AG04450 (cell line): ENCODE measurements around the gene C16orf95. TPM values are rescaled to one million over a fixed set of nuclear protein-coding genes. Genes with fewer than 3 reads are reported as not detected.
"Not testable (repeated sequence)": the region's sequence is repeated elsewhere in the genome, so short reads cannot be mapped to it uniquely, and the experiment has no call there.

ENCODE experiments used
- CTCF ChIA-PET: fragments of 300-600, 350-600 bp; formaldehyde crosslinking; extraction: SDS; loops from one replicate; lab custom pipeline; 2022; ENCODE audit warnings: antibody characterized with exemption, inconsistent platforms; lab: Charles Lee
- POLR2A ChIA-PET: fragments of 350-600 bp; formaldehyde crosslinking; extraction: SDS; loops from one replicate; lab custom pipeline; 2021; ENCODE audit warnings: antibody characterized with exemption, inconsistent platforms; lab: Yijun Ruan, JAX
- DNase-seq: peaks from one replicate; pipeline ENCODE4 v3.0.0-alpha.2; 2011; ENCODE audit warnings: low read depth, low spot score
- H3K27ac ChIP-seq: one replicate; pipeline ENCODE4 v1.5.1; 2012; ENCODE audit warnings: low read depth, low read length, control low read depth
- H3K27me3 ChIP-seq: one replicate; pipeline ENCODE4 v1.6.0; 2012; ENCODE audit warnings: low read length; ENCODE audit not compliant: control insufficient read depth, insufficient read depth
- H3K4me3 ChIP-seq: 2 replicates; pipeline ENCODE4 v1.5.1; 2011; ENCODE audit warnings: mild to moderate bottlenecking, low read depth, low read length, control low read depth
- H3K9me3 ChIP-seq: 2 replicates; pipeline ENCODE4 v1.5.1; 2012; ENCODE audit warnings: low read length; ENCODE audit not compliant: control insufficient read depth, insufficient read depth
- polyA plus RNA-seq: library from polyadenylated mRNA; depleted of rRNA; stranded (reverse); fragments of >200 nt; gene quantifications from 2 replicates; pipeline ENCODE4 v1.2.3, GENCODE V29; 2011
- TF ChIP-seq, protein P1 (sequence below): IDR thresholded peaks from 2 replicates; pipeline ENCODE4 v1.5.1; 2011; ENCODE audit warnings: low read depth, low read length, control low read depth, inconsistent platforms

Gene C16orf95
- polyA plus RNA-seq, 1 experiment, result 2.0 TPM

DNA sequence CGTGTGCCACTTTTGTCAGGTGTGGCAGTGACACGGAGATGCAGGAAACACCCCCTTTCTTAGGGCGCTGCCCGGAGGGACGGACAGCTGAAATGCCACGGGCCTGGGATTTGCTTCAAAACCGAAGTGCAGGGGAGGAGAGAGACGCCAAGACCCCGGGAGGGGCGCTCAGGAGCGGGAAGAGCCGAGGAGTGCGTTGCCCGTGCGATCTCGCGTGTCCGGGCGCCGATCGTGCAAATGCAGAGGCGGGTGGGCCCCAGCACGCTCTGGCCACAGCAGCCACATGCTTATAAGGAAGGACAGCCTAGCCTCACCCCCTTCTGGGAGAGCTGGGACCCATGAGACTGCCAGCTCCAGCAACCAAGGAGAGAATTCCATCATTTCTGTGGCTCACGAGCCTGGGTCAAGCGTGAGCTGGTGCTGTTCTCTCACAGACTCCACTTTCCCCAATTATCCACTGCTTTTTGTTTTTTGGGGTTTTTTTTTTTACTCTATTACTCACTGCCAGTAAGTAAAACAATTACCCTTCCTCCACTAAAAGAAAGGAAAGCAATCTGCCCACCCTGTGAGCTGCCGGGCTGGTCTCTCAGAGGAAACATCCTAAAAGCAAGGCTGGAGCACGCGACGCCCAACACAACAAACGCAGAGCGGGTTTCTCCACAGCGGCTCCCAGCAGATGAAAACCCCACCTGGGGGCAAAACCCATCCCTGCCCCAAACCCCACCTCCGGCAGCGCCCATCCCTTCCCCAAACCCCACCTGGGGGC lies 27.2 kb upstream of the C16orf95 start:
- Histone ChIP-seq H3K27ac (no peak overlapping the region), H3K4me3 (no peak overlapping the region), H3K27me3 (no peaks in the 10 kb centered on the region), H3K9me3 (no peaks in the 10 kb centered on the region; the same call in 1 of the 2 replicates)
- ChIA-PET POLR2A (no interaction called here), CTCF (interaction anchor here (0.5 kb wide), 1 partner anchor 20 kb away, joined by 3 read pairs; no protein-coding TSS in a partner anchor)
- TF ChIP-seq, protein P1, sequence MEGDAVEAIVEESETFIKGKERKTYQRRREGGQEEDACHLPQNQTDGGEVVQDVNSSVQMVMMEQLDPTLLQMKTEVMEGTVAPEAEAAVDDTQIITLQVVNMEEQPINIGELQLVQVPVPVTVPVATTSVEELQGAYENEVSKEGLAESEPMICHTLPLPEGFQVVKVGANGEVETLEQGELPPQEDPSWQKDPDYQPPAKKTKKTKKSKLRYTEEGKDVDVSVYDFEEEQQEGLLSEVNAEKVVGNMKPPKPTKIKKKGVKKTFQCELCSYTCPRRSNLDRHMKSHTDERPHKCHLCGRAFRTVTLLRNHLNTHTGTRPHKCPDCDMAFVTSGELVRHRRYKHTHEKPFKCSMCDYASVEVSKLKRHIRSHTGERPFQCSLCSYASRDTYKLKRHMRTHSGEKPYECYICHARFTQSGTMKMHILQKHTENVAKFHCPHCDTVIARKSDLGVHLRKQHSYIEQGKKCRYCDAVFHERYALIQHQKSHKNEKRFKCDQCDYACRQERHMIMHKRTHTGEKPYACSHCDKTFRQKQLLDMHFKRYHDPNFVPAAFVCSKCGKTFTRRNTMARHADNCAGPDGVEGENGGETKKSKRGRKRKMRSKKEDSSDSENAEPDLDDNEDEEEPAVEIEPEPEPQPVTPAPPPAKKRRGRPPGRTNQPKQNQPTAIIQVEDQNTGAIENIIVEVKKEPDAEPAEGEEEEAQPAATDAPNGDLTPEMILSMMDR, result no peak
- DNase-seq, result no peak

DNA sequence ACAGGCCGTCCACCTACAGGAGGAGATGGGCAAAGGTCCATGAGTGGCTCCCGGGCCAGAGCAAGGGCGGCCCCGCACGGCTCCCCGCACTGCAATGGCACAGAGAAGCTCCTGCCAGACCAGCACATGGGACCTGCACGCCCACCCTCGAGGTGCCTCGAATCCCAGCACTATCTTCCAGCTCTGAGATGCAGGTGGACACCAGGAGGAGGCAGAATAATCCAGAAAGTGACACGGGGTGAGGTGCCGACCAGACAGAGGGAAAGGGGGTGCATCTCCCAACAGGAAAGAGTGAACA lies 26.5 kb upstream of the C16orf95 start:
- DNase-seq, result no peak
- CTCF ChIA-PET, result no interaction called here
- POLR2A ChIA-PET, result no interaction called here
- no peak overlapping the region for H3K27ac ChIP-seq
- no peaks in the 10 kb centered on the region for H3K27me3 ChIP-seq
- no peaks in the 10 kb centered on the region; the same call in 1 of the 2 replicates for H3K9me3 ChIP-seq
- no peak overlapping the region for H3K4me3 ChIP-seq
- TF ChIP-seq, protein P1, result no peak

DNA sequence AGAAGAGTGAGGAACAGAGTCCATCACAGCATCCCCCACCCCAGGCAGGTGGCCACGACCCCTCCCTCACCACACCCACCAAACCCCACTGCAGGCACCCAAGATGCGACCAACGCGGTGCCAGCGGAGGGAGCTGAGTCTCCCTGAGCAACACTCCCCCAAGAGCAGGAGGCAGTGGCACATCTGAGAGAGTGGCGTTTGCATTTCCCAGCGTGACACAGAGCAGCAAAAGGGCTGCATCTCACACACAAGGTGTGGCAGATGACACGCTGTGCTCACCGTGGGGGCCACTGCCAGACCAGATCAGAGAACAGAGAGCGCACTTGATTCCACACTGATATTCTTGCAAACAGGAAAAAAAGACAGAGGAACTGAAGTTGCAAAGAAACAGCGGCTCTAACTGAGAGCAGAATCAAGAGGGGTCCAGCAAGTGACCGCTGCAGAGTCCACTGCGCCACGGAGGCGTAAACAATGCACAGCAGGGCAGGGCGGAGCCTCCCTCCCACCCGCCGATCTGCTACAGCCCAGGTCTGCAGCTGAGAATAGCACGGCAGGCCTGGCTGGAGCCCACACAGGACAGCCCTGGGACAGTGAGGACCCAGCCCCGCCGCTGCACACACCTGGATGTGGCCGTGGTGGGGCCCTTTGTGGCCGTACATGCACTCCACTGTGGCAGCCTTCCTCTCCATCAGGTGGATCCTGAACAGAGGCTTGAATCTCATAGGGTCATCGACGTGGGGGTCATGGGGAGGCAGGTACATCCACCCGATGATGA lies 26.0 kb upstream of the C16orf95 start:
- no peak for DNase-seq
- ChIA-PET POLR2A (no interaction called here), CTCF (no interaction called here)

DNA sequence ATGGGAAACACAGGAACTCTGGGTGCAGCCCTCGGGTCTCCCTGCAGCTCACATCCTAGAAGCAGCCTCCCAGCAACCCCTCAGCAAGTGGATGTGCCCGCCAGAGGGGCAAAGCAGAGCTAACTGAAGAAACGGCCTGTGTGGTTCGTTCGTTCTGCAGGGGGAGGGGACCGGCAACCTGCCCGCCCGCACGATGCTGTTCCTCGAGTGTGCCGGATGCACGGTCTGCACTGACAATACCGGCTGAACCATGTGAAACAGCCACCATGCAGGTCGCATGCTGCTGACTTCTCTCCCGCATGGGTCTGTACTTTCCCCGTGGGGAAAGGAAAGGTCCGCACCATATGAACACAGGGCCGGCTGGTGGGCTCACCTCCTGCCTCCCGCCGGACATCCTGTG lies 25.3 kb upstream of the C16orf95 start:
- POLR2A ChIA-PET, result no interaction called here
- TF ChIP-seq, protein P1, result no peak
- no peak for DNase-seq

More for the DNA sequence above, 26.0 kb upstream of the C16orf95 start:
- Histone ChIP-seq H3K27me3 (no peaks in the 10 kb centered on the region), H3K9me3 (no peaks in the 10 kb centered on the region; the same call in 1 of the 2 replicates), H3K4me3 (no peak overlapping the region), H3K27ac (no peak overlapping the region)
- TF ChIP-seq, protein P1, result no peak

DNA sequence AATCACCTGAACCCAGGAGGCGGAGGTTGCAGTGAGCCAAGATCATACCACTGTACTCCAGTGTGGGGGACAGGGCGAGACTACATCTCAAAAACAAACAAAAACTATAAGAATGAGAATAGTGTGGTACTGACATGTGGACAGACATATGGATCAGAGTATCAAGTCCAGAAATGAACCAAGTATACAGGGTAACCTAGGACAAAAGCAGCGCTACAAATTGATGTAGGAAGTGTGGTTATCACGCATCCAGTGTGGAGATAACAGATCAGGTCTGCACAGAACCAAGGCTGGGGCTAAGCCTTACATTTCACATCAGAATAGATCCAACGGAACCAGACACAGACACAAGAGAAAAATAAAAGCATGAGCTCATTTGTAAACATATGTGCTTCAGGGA lies 23.0 kb upstream of the C16orf95 start:
- H3K27ac ChIP-seq, result no peak overlapping the region
- no peak for DNase-seq
- H3K9me3 ChIP-seq, result no peaks in the 10 kb centered on the region
- TF ChIP-seq, protein P1, result no peak
- ChIA-PET POLR2A (no interaction called here), CTCF (interaction anchor here (0.6 to 1.4 kb wide), 2 partner anchors 15 to 98 kb away, joined by 3 to 7 read pairs; no protein-coding TSS in a partner anchor)
- no peaks in the 10 kb centered on the region for H3K27me3 ChIP-seq
- no peak overlapping the region for H3K4me3 ChIP-seq

More for the DNA sequence above, 25.3 kb upstream of the C16orf95 start:
- Histone ChIP-seq H3K27me3 (no peaks in the 10 kb centered on the region), H3K27ac (no peak overlapping the region), H3K4me3 (no peak overlapping the region), H3K9me3 (no peaks in the 10 kb centered on the region; the same call in 1 of the 2 replicates)
- CTCF ChIA-PET, result interaction anchor here (0.9 kb wide), 1 partner anchor 11 kb away, joined by 3 read pairs; no protein-coding TSS in a partner anchor

DNA sequence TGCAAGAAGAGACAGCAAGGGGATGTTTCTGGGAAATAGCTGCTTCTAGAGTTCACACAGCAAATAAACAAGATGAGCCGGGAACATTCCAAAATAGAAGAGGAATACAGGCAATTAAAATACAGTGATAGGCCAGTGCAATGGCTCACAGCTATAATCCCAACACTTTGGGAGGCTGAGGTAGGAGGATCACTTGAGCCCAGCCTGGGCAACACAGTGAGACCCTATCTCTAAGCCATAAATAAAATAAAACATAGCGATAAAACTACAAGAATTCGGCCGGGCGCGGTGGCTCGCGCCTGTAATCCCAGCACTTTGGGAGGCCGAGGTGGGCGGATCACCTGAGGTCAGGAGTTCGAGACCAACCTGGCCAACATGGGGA lies 22.5 kb upstream of the C16orf95 start:
- CTCF ChIA-PET, result interaction anchor here (0.6 to 1.4 kb wide), 3 partner anchors 15 to 213 kb away, joined by 3 to 7 read pairs (median 3); no protein-coding TSS in a partner anchor

More for the DNA sequence above, 22.5 kb upstream of the C16orf95 start:
- POLR2A ChIA-PET, H3K9me3 ChIP-seq, DNase-seq, H3K27ac ChIP-seq, H3K4me3 ChIP-seq, H3K27me3 ChIP-seq: not testable (repeated sequence)
